Thyroid gland (tissue), 4 donors: ENCODE results near the gene FAM83B. TPM values are rescaled to one million over a fixed set of nuclear protein-coding genes. Genes with fewer than 3 reads are reported as not detected.
"Not testable (repeated sequence)": the region's sequence is repeated elsewhere in the genome, so short reads cannot be mapped to it uniquely, and the experiment has no call there.

Source experiments
- DNase-seq, 2 donors: peaks; one replicate each; pipeline ENCODE4 v3.0.0-alpha.2; 2019
- H3K27ac ChIP-seq, 3 donors: fragments of 200-600 bp; sonication (generic); 1 replicate in 2 of 3; 2 replicates in 1 of 3; pipeline ENCODE4 v1.5.1; 2016 to 2019; ENCODE audit warnings: mild to moderate bottlenecking in 1 of 3, moderate library complexity in 1 of 3
- H3K27me3 ChIP-seq: fragments of 200-600 bp; sonication (generic); one replicate; pipeline ENCODE4 v1.5.1; 2019
- H3K36me3 ChIP-seq, 2 donors: fragments of 200-600 bp; sonication (generic); one replicate each; pipeline ENCODE4 v1.5.1; 2016 to 2019
- H3K4me1 ChIP-seq, 2 donors: fragments of 200-600 bp; sonication (generic); one replicate each; pipeline ENCODE4 v1.5.1; 2017 to 2019
- H3K4me3 ChIP-seq, 3 donors: fragments of 200-600 bp; sonication (generic); replicated peaks in 1 of 3; 1 replicate in 2 of 3; 2 replicates in 1 of 3; pipeline ENCODE4 v1.5.1; 2016; ENCODE audit warnings: mild to moderate bottlenecking in 1 of 3
- H3K9me3 ChIP-seq: fragments of 200-600 bp; sonication (generic); one replicate; pipeline ENCODE4 v1.5.1; 2017
- POLR2A ChIP-seq, 2 donors: fragments of 450-650 bp; IDR thresholded peaks; one replicate each; pipeline ENCODE4 v1.6.1; 2017; ENCODE audit warnings: antibody characterized with exemption in 2 of 2, mild to moderate bottlenecking in 2 of 2, moderate library complexity in 1 of 2
- WGBS, 2 donors: methylation state at CpG; one replicate each; pipeline ENCODE4 v1.1.5; 2017; 5-methylcytosine and 5-hydroxymethylcytosine counted together
- intact Hi-C: fragments of 100-400 bp; cut with DNase I; formaldehyde crosslinking; loops from one replicate; pipeline ENCODE4 v1.15.1; 2023
- total RNA-seq, 4 donors: library from RNA; depleted of rRNA; stranded (reverse); fragments of >200 nt; gene quantifications; one replicate each; pipeline ENCODE4 v1.2.3, GENCODE V29; 2016
- TF ChIP-seq, protein P1 (sequence below), 6 experiments: fragments of 200-600 bp in 3 of 6; fragments of 450-650 bp in 3 of 6; sonication (generic) in 3 of 6; IDR thresholded peaks; one replicate each; pipeline ENCODE4 v1.5.1; 2016 to 2019; ENCODE audit warnings: antibody characterized with exemption in 6 of 6, mild to moderate bottlenecking in 2 of 6, inconsistent platforms in 1 of 6, moderate library complexity in 1 of 6

Gene FAM83B, protein sequence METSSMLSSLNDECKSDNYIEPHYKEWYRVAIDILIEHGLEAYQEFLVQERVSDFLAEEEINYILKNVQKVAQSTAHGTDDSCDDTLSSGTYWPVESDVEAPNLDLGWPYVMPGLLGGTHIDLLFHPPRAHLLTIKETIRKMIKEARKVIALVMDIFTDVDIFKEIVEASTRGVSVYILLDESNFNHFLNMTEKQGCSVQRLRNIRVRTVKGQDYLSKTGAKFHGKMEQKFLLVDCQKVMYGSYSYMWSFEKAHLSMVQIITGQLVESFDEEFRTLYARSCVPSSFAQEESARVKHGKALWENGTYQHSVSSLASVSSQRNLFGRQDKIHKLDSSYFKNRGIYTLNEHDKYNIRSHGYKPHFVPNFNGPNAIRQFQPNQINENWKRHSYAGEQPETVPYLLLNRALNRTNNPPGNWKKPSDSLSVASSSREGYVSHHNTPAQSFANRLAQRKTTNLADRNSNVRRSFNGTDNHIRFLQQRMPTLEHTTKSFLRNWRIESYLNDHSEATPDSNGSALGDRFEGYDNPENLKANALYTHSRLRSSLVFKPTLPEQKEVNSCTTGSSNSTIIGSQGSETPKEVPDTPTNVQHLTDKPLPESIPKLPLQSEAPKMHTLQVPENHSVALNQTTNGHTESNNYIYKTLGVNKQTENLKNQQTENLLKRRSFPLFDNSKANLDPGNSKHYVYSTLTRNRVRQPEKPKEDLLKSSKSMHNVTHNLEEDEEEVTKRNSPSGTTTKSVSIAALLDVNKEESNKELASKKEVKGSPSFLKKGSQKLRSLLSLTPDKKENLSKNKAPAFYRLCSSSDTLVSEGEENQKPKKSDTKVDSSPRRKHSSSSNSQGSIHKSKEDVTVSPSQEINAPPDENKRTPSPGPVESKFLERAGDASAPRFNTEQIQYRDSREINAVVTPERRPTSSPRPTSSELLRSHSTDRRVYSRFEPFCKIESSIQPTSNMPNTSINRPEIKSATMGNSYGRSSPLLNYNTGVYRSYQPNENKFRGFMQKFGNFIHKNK
- 10 to 100 TPM; 20.3 to 29.9 (median 23.5) TPM for total RNA-seq

DNA sequence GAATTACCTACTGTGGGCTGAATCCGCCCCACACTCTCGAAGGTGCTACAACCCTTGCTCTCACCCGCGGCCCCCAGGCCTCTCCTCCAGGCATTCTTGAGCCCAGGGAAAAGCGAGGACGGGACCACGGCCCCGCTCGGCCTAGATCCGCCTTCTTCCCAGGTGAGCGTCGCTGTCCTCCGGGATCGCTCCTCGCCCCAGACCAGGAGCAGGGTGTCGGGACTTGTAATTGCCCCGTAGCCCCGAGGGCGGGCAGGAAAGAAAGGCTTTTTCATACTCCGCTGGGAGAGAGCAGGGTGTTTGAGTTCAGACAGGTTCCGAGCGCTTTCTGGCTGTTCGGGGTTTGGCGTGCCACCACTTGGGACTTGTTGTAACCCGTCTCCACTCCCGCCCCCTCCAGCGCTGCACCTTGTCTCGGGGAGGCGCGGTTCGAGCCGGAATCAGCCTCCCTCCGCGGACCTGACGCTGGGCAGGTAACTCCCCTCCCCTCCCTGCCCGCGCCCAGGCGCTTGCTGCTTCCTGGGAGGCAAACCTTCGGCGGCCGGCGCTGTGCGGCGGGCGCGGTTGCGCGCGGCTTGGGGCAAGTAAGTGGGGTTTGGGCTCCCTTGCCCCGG, at the start of gene FAM83B:
TSS of gene FAM83B (plus strand) at position 529 of the 614 bp plus-strand sequence. CDS start 23,476 bp downstream, outside the sequence.
- DNase-seq: peak; percentile 81 to 89
- 2 to 8% methylated on average over 22 to 38 of the region's 50 CpGs for WGBS, 2 donors

GRCh38 chr6:54796918-54797317, 49.7 kb upstream of the FAM83B start:
- intact Hi-C loops, H3K9me3 ChIP-seq, H3K4me1 ChIP-seq, H3K4me3 ChIP-seq, H3K36me3 ChIP-seq, H3K27ac ChIP-seq, DNase-seq, H3K27me3 ChIP-seq: not testable (repeated sequence)

More for the DNA sequence above, at the start of gene FAM83B:
- H3K27ac ChIP-seq: peak within 1 kb of the TSS; percentile 59 to 91 (median 86)
- peak within 1 kb of the TSS; percentile 42 to 90 (median 72) for H3K4me3 ChIP-seq
- H3K36me3 ChIP-seq: no peaks in the 10 kb centered on the region
- no peaks in the 10 kb centered on the region for H3K9me3 ChIP-seq
- no peaks in the 10 kb centered on the region for H3K27me3 ChIP-seq
- intact Hi-C loops: no loop called here
- peaks cover 0 to 17% of the 10 kb centered on the region in 2 donors for H3K4me1 ChIP-seq
- TF ChIP-seq, protein P1, sequence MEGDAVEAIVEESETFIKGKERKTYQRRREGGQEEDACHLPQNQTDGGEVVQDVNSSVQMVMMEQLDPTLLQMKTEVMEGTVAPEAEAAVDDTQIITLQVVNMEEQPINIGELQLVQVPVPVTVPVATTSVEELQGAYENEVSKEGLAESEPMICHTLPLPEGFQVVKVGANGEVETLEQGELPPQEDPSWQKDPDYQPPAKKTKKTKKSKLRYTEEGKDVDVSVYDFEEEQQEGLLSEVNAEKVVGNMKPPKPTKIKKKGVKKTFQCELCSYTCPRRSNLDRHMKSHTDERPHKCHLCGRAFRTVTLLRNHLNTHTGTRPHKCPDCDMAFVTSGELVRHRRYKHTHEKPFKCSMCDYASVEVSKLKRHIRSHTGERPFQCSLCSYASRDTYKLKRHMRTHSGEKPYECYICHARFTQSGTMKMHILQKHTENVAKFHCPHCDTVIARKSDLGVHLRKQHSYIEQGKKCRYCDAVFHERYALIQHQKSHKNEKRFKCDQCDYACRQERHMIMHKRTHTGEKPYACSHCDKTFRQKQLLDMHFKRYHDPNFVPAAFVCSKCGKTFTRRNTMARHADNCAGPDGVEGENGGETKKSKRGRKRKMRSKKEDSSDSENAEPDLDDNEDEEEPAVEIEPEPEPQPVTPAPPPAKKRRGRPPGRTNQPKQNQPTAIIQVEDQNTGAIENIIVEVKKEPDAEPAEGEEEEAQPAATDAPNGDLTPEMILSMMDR (IDR thresholded peaks at IDR 0.05): no peak
- TF ChIP-seq POLR2A (IDR thresholded peaks at IDR 0.05): peak in 1 of 2 donors; percentile 79

- TF ChIP-seq, protein P1 (IDR thresholded peaks at IDR 0.05): no peak
- no peak for TF ChIP-seq POLR2A (IDR thresholded peaks at IDR 0.05)
- Histone ChIP-seq H3K9me3 (no peaks in the 10 kb centered on the region), H3K4me3 (no peak overlapping the region), H3K36me3 (no peaks in the 10 kb centered on the region), H3K27me3 (no peaks in the 10 kb centered on the region), H3K4me1 (peaks cover 0 to under 1% of the 10 kb centered on the region in 2 donors), H3K27ac (no peak overlapping the region)
- no peak for DNase-seq
- intact Hi-C loops: no loop called here
- WGBS, 2 donors: 83 to 91% methylated on average over 4 of the region's 4 CpGs
Measured at GRCh38 chr6:54800050-54800600, 46.4 kb upstream of the FAM83B start.

DNA sequence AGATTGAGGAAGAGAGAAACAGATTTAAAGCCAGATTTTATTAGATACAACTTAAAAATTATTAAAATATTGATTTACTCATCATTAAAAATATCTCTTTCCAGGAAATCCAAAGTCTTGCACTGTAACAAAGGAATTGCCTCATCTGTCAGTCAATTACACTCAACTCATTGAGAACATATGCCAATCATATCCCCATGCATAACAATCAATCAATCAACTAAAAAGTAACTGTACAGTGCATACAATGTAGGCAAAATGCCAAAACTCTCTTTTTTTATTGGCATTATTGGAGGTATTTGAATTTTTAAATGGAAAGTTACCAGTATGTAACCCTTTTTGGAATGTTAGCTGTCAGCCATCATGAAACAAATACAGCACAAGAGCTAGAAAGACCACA, 45.3 kb upstream of the FAM83B start:
- no peaks in the 10 kb centered on the region for H3K36me3 ChIP-seq
- no peak overlapping the region for H3K4me3 ChIP-seq
- H3K27me3 ChIP-seq: no peaks in the 10 kb centered on the region
- no peak for TF ChIP-seq POLR2A (IDR thresholded peaks at IDR 0.05)
- TF ChIP-seq, protein P1 (IDR thresholded peaks at IDR 0.05): no peak
- intact Hi-C loops: no loop called here
- H3K9me3 ChIP-seq: no peaks in the 10 kb centered on the region
- H3K4me1 ChIP-seq: peaks cover 0 to 11% of the 10 kb centered on the region in 2 donors
- no peak for DNase-seq
- H3K27ac ChIP-seq: no peak overlapping the region

DNA sequence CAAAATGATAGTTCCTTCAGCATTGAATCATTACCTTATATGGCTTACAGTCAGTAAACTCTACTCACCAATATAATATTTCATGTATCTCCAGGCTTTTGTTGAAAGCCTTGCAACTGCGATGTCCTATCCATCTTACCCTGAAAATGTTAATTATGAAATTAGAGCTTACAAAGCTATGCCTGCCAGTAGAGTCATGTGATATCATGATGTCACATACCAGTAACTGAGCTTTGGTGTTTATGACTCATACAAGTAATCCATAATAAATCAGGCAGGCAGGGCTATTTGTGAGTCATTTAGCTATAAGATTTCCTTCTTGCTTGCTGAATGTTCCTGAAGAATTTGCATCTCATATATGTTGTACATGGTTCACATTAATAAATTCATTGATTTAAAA, 44.9 kb upstream of the FAM83B start:
- TF ChIP-seq POLR2A (IDR thresholded peaks at IDR 0.05): no peak
- TF ChIP-seq, protein P1 (IDR thresholded peaks at IDR 0.05): no peak
- H3K4me3 ChIP-seq: no peak overlapping the region
- intact Hi-C loops: no loop called here
- no peak for DNase-seq
- no peaks in the 10 kb centered on the region for H3K36me3 ChIP-seq
- H3K4me1 ChIP-seq: peaks cover 0 to 11% of the 10 kb centered on the region in 2 donors
- no peaks in the 10 kb centered on the region for H3K9me3 ChIP-seq
- no peak overlapping the region for H3K27ac ChIP-seq
- WGBS, 2 donors: 82 to 87% methylated on average over 1 of the region's 1 CpG
- no peaks in the 10 kb centered on the region for H3K27me3 ChIP-seq
